ENCODE measurements around the gene UBA1. TPM values are rescaled to one million over a fixed set of nuclear protein-coding genes. Genes with fewer than 3 reads are reported as not detected.

The UBA1 gene
- 190 TPM for polyA plus RNA-seq

DNA sequence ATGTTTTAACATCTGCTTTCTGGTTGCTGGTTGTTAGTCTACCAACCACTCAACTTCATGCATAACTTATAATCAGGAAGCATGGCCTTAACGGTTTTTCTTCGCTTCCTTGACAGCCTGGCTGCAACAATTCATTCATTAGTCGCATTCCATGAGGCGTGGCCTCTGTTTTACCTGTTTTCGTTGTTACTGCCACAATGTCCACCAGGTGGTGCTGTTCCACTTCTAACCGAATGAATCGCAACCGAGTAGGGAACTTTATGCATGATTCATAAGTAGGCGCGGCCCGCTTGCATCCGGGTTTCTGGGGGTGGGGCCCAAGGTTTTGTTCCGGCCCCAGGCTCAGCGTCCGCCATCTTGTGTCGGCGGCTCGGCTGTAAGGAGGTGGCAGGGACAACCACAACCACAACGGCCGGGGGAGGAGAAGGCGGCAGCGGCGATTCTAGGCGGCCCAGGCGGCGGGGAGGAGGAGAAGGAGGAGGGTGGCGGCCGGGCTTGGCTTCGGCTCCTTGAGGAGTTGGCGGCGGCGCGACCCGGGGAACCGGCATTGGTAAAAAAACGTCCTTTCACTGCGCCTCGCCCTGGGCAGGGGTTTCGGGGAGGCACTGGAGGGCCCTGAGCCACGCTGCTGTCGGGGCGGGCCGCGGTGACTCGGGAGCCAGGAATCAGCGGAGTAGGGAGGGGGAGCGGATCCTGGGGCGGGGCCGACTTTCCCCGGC is at the start of gene UBA1:
Gene UBA1 (plus strand): TSS at position 355 of the 719 bp plus-strand sequence. CDS start 4,974 bp downstream, outside the sequence.
- Mint-ChIP-seq H3K27ac (peak within 1 kb of the TSS; percentile 70 to 100 (median 99)), H3K4me1 (peaks cover 41 to 45% (median 43%) of the 10 kb centered on the region in 3 donors), H3K36me3 (no peaks in the 10 kb centered on the region), H3K9me3 (no peaks in the 10 kb centered on the region), H3K4me3 (peak within 1 kb of the TSS; percentile 81 to 100 (median 100)), H3K27me3 (no peaks in the 10 kb centered on the region)

DNA sequence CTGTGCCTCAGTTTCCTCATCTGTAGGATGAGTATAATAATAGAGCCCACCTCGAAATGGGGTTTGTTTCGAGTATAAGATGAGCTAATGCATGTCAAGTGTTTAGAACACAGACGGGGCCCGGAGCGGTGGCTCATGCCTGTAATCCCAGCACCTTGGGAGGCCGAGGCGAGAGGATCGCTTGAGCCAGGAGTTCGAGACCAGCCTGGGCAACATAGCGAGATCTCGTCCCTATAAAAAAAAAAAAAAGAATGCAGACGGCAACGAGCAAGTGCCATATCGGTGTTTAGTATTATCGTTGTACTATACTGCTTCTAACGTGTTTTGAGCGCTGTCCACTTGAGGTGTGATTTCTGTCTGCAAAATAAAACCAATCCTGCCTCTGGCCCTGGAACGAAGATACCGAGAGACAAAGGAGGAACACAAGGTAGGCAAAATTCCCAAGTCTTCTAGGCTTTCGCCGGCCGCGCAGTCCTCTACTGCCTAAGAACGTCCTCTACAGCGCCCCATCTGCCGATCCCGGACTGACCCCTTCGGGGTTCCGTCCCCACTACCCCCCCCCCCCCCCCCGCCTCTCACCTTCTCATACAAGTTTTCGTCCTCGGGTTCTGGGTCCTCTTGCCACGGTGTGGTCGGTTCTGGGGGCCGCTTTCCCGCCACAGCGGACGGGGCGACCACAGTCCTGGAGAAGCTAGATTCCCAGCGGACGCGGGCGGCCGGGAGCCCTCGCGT is 49.6 kb upstream of the UBA1 start:
- Mint-ChIP-seq H3K27me3 (no peaks in the 10 kb centered on the region), H3K27ac (peak overlapping the region; percentile 96 to 99 (median 98)), H3K4me3 (peak overlapping the region; percentile 91 to 99 (median 97)), H3K4me1 (peaks cover 4 to 18% (median 10%) of the 10 kb centered on the region in 3 donors), H3K9me3 (peaks cover 0 to 2% (median 0%) of the 10 kb centered on the region in 3 donors), H3K36me3 (peaks cover 2% of the 10 kb centered on the region)

DNA sequence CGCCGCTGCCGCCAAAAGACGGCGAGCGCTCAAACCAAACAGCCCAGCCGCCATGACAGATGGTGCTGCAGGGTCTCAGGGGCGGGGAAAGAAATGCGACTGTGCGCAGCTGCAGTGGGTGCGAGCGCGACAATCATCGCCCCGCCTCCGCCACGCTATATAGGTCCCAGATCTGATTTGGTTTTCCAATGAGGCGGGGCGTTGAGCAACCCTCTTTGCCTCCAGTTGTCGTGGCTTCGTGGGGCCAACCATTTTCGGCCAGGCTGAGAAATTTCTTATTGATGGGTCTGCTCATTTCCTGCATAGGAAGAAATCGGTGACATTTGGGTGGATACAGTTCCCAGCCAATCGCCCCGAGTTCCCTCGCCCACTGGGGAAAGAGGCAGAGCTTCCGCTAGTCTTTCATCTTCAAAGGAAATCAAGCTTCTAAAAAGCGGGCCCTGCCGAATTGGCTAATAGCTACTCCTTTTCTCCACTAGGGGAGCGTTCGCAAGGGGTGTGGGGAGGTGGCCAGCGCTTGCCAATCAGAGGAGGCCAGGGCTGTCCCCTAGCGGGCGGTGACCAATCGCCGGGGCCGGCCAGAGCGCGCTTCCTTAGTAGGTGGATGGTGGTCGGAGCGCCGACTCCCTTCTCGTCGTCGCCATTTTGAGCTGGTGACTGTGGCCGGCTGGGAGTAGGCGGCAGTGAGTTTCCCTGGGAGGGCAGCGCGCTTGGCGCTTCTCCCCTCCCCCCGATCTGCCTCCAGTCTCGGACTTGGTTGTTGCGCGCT is 48.8 kb upstream of the UBA1 start, which contains the start of the genes NDUFB11 and RBM10:
Gene NDUFB11 (minus strand): TSS at position 77 of the 769 bp plus-strand sequence. CDS start 23 bp downstream, at position 54.
Gene RBM10 (plus strand): TSS at position 596 of the 769 bp plus-strand sequence. CDS start 2,261 bp downstream, outside the sequence.
- peaks cover 0 to 2% (median 0%) of the 10 kb centered on the region in 3 donors for H3K9me3 Mint-ChIP-seq
- H3K4me1 Mint-ChIP-seq = peaks cover 4 to 18% (median 10%) of the 10 kb centered on the region in 3 donors
- peaks cover 2% of the 10 kb centered on the region for H3K36me3 Mint-ChIP-seq
- peak within 1 kb of the TSS; percentile 91 to 99 (median 97) for H3K4me3 Mint-ChIP-seq
- peak within 1 kb of the TSS; percentile 96 to 99 (median 98) for H3K27ac Mint-ChIP-seq
- H3K27me3 Mint-ChIP-seq = no peaks in the 10 kb centered on the region

DNA sequence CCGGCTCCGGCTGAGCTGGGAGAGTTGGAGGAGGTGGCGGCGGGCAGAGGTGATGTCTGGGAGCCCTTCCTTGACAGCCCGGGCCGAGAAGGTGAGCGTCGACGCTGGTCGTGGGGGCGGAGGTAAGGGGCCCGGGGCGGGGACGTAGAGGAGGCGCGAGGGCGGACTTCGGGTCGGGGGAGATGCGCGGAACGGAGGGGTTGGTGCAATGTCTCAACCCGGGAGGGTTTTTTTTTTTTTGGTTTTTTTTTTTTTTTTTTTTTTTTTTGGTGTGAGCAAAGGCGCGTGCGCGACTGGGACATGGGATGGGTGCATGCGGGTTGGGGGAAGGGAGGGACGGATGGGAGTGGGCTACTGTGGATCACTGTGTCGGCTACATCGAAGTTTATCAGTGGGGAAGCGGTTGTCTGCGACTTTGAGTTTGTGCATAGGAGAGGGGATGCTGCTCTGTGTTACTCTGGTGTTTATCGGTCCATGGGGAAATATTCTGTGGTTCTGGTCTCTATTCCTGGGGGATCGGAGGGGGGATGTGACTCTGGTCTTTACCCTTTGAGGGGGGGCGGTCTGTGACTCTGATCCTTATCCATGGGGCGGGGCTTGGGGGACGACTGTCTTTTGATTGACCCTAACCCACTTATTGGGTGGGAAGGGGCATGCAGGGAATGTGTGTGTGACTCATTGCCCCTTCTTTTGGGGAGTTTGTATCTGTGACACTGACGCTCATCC is 48.1 kb upstream of the UBA1 start:
- Mint-ChIP-seq H3K27ac (peak overlapping the region; percentile 96 to 99 (median 98)), H3K36me3 (peaks cover 2% of the 10 kb centered on the region), H3K4me1 (peaks cover 4 to 18% (median 9%) of the 10 kb centered on the region in 3 donors), H3K9me3 (peaks cover 0 to 2% (median 0%) of the 10 kb centered on the region in 3 donors), H3K27me3 (no peaks in the 10 kb centered on the region), H3K4me3 (peak overlapping the region; percentile 91 to 99 (median 97))

DNA sequence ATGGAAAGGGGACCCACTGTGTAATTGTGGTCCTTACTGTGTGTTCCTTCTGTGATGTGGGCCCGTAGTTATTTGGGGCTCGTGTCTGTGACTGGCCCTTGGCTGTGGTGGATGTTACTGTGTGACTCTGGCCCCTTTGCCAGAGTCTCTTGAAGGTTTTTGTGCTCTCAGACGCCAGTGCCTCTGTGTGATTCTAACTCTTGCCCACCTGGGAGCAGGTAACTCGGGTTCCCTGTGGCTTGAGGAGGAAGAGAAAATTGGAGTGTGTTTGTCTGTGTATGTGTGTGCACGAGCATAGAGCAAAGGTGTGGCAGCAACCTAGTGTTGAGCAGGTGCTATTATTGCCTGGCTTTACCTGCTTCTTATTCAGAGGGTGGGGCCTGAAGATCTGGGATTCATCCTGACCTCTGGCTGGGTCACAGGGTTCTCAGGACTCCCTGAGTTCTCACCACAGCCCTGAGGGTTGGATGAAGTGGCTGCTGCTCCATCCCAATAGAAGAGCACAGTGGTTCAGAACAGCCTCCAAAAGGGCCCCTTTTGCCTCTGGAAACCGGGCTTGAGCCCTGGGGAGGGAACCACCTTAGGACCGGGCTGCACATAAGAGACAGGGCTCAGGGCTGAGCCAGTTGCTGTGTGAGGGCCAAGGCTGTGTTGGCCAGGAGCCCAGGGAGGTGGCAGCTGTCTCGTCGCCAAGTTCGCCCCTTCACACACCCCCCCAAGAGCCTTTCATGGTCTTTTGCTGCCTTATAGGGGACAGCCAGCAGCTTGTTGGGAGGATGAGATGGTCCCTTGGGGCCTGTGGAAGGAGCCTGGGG is 47.3 kb upstream of the UBA1 start:
- Mint-ChIP-seq H3K9me3 (peaks cover 0 to 2% (median 0%) of the 10 kb centered on the region in 3 donors), H3K4me1 (peaks cover 4 to 18% (median 7%) of the 10 kb centered on the region in 3 donors), H3K36me3 (peaks cover 2% of the 10 kb centered on the region), H3K27me3 (no peaks in the 10 kb centered on the region), H3K4me3 (peak overlapping the region; percentile 91 to 99 (median 97)), H3K27ac (peak overlapping the region; percentile 75 to 96 (median 80))

DNA sequence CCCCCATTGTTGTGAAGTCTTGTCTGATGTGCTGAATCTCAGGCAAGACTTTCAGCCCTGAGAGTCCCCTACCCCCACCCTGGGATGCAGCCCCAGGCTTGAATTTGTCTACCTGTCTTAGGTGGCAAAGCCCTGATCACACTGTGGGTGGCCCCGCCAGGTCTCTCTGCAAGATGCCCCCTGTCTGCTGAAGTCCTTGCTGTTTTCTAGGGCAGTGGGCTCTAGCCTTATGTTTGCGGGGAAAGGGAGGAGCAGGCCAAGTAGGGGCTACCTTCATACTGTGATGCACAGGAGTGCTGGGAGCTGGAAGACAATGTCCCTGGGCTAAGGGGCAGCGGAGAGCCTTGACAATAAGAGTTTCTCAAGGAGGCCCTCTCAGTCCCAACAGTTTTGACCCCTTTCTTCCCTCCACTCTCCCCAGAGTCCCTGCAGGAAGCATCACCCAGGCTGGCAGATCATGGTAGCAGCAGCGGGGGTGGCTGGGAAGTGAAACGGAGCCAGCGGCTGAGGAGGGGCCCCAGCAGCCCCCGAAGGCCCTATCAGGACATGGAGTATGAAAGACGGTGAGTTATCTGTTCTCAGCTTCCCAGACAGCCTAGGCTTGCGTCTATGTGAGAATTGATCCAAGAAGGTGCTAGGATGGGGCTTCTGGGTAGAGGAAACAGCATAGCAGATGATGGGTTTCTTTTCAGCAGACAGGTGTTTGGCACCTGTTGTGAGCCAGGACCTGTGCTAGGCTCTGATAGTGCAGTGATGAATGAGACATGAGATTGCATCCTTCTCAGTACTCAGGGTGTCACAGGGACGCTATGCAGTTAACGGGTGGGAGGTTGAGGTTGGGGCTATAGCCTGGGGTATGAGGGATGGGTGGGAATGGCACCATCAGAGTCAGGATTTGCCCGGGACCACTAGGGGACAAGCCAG is 46.4 kb upstream of the UBA1 start:
- Mint-ChIP-seq H3K36me3 (peaks cover 2% of the 10 kb centered on the region), H3K4me1 (peaks cover 8 to 18% (median 10%) of the 10 kb centered on the region in 3 donors), H3K27ac (peak overlapping the region in 1 of 3 donors; percentile 18), H3K9me3 (peaks cover 0 to 2% (median 0%) of the 10 kb centered on the region in 3 donors), H3K4me3 (peak overlapping the region in 3 of 4 donors; percentile 35 to 76 (median 69)), H3K27me3 (no peaks in the 10 kb centered on the region)

DNA sequence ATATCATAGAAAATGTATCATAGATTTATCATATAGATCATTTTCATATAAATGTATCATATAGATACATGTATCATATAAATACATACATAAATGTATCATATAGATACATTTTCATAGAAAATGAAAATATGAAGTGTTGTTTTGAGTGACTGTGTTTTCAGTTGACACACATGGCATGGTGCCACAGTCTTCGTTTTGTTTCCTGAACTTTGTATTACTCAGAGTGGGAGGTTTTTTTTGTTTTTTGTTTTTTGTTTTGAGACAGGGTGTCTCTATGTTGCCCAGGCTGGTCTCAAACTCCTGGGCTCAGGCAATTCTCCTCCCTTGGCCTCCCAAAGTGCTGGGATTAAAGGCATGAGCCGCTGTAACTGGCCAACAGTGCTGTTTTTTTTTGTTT is 44.7 kb upstream of the UBA1 start:
- peaks cover 4 to 12% (median 8%) of the 10 kb centered on the region in 3 donors for H3K4me1 Mint-ChIP-seq
- H3K27me3 Mint-ChIP-seq = no peaks in the 10 kb centered on the region
- H3K9me3 Mint-ChIP-seq = peaks cover 0 to 2% (median 0%) of the 10 kb centered on the region in 3 donors
- H3K27ac Mint-ChIP-seq = no peak overlapping the region
- no peak overlapping the region for H3K4me3 Mint-ChIP-seq
- H3K36me3 Mint-ChIP-seq = peaks cover 2% of the 10 kb centered on the region

DNA sequence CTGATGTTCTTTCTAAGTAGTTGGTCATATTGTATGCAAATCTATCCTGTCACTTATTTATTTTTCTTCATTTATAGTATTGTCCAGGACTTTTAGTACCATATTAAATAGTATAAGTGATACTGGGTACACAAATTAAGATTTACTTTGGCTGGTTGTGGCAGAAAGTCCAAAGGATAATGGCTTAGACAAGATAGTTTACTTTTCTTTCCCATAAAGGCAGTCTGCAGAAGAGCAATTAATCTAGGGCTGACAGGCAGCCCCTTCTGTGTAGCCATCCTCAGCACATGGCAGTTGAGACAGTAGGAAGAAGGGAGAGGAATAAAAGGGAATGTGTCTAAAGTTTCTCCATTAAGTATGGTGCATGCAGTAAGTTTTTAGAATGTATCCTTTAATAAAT is 42.2 kb upstream of the UBA1 start:
- H3K27ac Mint-ChIP-seq = no peak overlapping the region
- H3K9me3 Mint-ChIP-seq = peaks cover 0 to 2% (median 0%) of the 10 kb centered on the region in 3 donors
- no peaks in the 10 kb centered on the region for H3K27me3 Mint-ChIP-seq
- no peak overlapping the region for H3K4me3 Mint-ChIP-seq
- no peaks in the 10 kb centered on the region for H3K36me3 Mint-ChIP-seq
- peaks cover 4 to 9% (median 6%) of the 10 kb centered on the region in 3 donors for H3K4me1 Mint-ChIP-seq

DNA sequence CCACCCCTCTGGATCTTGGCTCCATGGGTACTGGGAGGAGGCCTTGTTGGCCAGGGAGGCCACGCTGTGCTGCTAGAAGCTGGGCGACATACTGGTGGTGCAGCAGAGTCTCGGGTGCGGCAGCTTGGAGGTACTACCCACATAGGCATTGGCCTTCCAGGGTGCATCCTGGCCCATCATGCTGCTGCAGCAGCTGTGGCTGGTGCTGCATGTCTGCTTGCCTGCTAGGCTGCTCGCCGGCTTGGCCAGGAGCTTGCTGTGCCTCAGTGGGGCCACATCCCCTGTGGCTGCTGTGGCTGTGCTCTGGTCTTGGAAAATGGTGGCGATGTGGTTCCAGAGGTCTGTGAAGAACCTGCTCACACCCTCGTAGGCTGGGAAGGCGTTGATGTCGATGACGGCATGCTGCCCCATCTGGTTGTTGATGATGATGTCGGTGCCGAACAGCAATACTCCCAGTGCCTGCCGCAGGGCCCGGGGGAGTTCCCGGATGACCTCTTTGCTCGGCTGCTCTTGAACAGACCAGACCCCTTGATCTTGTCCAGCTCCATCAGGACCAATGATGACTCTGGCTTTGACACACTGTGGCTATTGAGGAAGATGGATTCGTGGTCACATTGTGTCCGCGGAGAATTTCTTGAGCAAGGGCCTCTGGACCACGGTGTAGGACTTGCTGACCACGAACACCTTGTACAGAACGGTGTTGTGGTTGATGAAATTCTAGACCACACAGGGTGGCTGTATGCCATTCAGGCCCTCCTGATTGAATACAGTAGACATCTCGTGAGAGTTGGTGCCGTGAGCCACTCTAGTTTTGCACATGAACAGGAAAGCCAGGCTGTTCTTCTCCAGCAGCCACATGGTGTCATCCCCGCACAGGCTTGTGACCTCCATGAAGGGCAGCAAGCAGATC is 36.8 kb upstream of the UBA1 start:
- Mint-ChIP-seq H3K27ac (no peak overlapping the region), H3K4me1 (peaks cover 3 to 7% (median 6%) of the 10 kb centered on the region in 3 donors), H3K36me3 (peaks cover 2% of the 10 kb centered on the region), H3K9me3 (no peaks in the 10 kb centered on the region), H3K27me3 (peaks cover 3% of the 10 kb centered on the region), H3K4me3 (no peak overlapping the region)

DNA sequence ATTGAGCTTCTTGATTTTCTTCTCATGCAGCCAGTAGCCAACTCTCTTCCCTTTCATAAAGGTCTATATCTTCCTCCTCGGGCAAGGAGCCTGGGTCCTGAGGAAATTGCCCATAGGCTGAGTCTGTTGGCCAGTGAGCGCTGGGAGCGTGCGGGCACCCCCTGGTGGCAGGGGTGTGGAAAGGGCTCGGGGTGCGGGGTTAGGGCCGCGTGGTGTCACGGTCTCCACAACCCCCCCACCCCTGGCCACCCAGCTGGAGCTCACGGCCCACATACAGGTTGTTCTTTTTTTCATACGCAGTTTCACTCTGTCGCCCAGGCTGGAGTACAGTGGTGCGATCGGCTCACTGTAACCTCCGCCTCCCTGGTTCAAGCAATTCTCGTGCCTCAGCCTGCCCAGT is 35.5 kb upstream of the UBA1 start:
- Mint-ChIP-seq H3K4me3 (no peak overlapping the region), H3K27ac (no peak overlapping the region), H3K27me3 (peaks cover 3% of the 10 kb centered on the region), H3K4me1 (peaks cover 3 to 8% (median 7%) of the 10 kb centered on the region in 3 donors), H3K36me3 (peaks cover 2% of the 10 kb centered on the region), H3K9me3 (no peaks in the 10 kb centered on the region)

DNA sequence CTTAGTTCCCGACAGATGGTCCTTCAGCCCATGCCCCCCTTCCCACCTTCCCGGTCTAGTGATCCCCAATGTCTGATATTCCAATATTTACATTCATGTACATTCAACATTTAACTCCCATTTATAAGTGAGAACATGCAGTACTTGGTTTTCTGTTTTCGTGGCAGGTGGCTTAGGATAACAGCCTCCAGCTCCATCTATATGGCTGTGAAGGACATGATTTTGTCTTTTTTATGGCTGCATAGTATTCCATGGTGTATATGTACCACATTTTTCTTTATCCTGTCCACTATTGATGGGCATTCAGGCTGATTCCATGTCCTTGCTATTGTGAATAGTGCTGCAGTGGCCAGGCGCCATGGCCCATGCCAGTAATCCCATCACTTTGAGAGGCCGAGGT is 34.8 kb upstream of the UBA1 start:
- H3K4me1 Mint-ChIP-seq = peaks cover 3 to 8% (median 7%) of the 10 kb centered on the region in 3 donors
- peaks cover 2% of the 10 kb centered on the region for H3K36me3 Mint-ChIP-seq
- H3K27me3 Mint-ChIP-seq = peaks cover 3% of the 10 kb centered on the region
- H3K9me3 Mint-ChIP-seq = no peaks in the 10 kb centered on the region
- no peak overlapping the region for H3K4me3 Mint-ChIP-seq
- no peak overlapping the region for H3K27ac Mint-ChIP-seq

DNA sequence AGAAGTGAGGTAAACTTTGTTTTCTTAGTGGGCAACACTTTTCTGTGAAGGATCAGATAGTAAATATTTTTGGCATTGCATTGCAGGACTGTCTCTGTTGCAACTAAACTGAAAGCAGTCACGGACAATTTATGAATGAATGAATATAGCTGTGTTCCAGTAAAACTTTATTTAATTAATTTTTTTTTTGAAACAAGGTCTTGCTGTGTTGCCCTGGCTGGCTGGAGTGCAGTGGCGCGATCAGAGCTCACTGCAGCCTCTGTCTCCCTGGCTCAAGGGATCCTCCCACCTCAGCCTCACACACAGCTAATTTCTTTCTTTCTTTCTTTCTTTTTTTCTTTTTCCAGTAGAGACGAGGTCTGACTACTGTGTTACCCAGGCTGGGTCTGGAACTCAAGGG is 32.8 kb upstream of the UBA1 start:
- Mint-ChIP-seq H3K27ac (peak overlapping the region in 2 of 3 donors; percentile 5 to 76), H3K4me3 (no peak overlapping the region), H3K27me3 (peaks cover 3% of the 10 kb centered on the region), H3K4me1 (peaks cover 5 to 8% (median 7%) of the 10 kb centered on the region in 3 donors), H3K36me3 (peaks cover 6% of the 10 kb centered on the region), H3K9me3 (peaks cover 0 to 4% (median 0%) of the 10 kb centered on the region in 3 donors)

Measured in IgD-negative memory B cell (primary cell).